ENCODE data around the gene SCMH1.
"Not testable (repeated sequence)": the region's sequence is repeated elsewhere in the genome, so short reads cannot be mapped to it uniquely, and the experiment has no call there.

SCMH1 gene

GRCh38 chr1:41246568-41246967 is 4.5 kb upstream of the SCMH1 start:
- FAIRE-seq, result no peak

- FAIRE-seq, result no peak
Observed at GRCh38 chr1:41245659-41246058, 3.6 kb upstream of the SCMH1 start.

GRCh38 chr1:41243079-41243385 is 926 bp upstream of the SCMH1 start:
- FAIRE-seq, result no peak

GRCh38 chr1:41242342-41243078 is 404 bp upstream of the SCMH1 start:
- FAIRE-seq, result no peak

GRCh38 chr1:41241354-41241748 is 755 bp downstream of the SCMH1 start:
- no peak for FAIRE-seq

- no peak for FAIRE-seq
Observed at GRCh38 chr1:41240781-41241353, 1.2 kb downstream of the SCMH1 start.

- no peak for FAIRE-seq
Observed at GRCh38 chr1:41239988-41240610, 2.0 kb downstream of the SCMH1 start.

GRCh38 chr1:41238311-41238988 is 3.7 kb downstream of the SCMH1 start:
- no peak for FAIRE-seq

GRCh38 chr1:41236781-41237180 is 5.3 kb downstream of the SCMH1 start:
- no peak for FAIRE-seq

- no peak for FAIRE-seq
Observed at GRCh38 chr1:41235893-41236292, 6.2 kb downstream of the SCMH1 start.

GRCh38 chr1:41233708-41234107 is 8.4 kb downstream of the SCMH1 start:
- no peak for FAIRE-seq

GRCh38 chr1:41232305-41232704 is 9.8 kb downstream of the SCMH1 start:
- no peak for FAIRE-seq

- FAIRE-seq, result no peak
Observed at GRCh38 chr1:41230656-41231055, 11.4 kb downstream of the SCMH1 start.

- FAIRE-seq, result not testable (repeated sequence)
Observed at GRCh38 chr1:41229219-41229618, 12.9 kb downstream of the SCMH1 start.

- no peak for FAIRE-seq
Observed at GRCh38 chr1:41226815-41227434, 15.2 kb downstream of the SCMH1 start.

- FAIRE-seq, result no peak
Observed at GRCh38 chr1:41225495-41225894, 16.6 kb downstream of the SCMH1 start.

- no peak for FAIRE-seq
Observed at GRCh38 chr1:41222496-41222895, 19.6 kb downstream of the SCMH1 start.

GRCh38 chr1:41221995-41222394 is 20.1 kb downstream of the SCMH1 start:
- FAIRE-seq, result no peak

- FAIRE-seq, result no peak
Observed at GRCh38 chr1:41218152-41218551, 24.0 kb downstream of the SCMH1 start.

- no peak for FAIRE-seq
Observed at GRCh38 chr1:41217441-41217840, 24.7 kb downstream of the SCMH1 start.

GRCh38 chr1:41215623-41216022 is 26.5 kb downstream of the SCMH1 start:
- FAIRE-seq, result no peak

GRCh38 chr1:41213341-41213740 is 28.8 kb downstream of the SCMH1 start:
- no peak for FAIRE-seq

- not testable (repeated sequence) for FAIRE-seq
Observed at GRCh38 chr1:41211608-41212007, 30.5 kb downstream of the SCMH1 start.

- not testable (repeated sequence) for FAIRE-seq
Observed at GRCh38 chr1:41207053-41207452, 35.1 kb downstream of the SCMH1 start.

Data from islet of Langerhans (tissue), 1 donor.